ENCODE measurements around the gene ARNT2.

ARNT2 gene

GRCh38 chr15:80531796-80532195, 127.6 kb downstream of the ARNT2 start:
- no peak overlapping the region for H2AFZ ChIP-seq (ENCODE audit: low read length)
- H2BK5ac ChIP-seq (ENCODE audit: low read length), result no peak overlapping the region
- no peak overlapping the region for H3K9ac ChIP-seq (ENCODE audit: low read depth, low read length, poor library complexity)
- no peak for DNase-seq (ENCODE audit: low spot score)
- no peaks in the 10 kb centered on the region for H3K79me1 ChIP-seq (ENCODE audit: low read depth, low read length)
- H3K9me3 ChIP-seq (replicated peaks in 1 of 2; ENCODE audit: control insufficient read depth in 2 of 2, insufficient read depth in 1 of 2, low read depth in 1 of 2, low read length in 2 of 2), result peaks cover 7 to 25% of the 10 kb centered on the region in 2 donors
- H3K18ac ChIP-seq (ENCODE audit: low read length), result no peak overlapping the region
- H3K36me3 ChIP-seq (replicated peaks in 1 of 2; ENCODE audit: control insufficient read depth in 2 of 2, insufficient read depth in 2 of 2, low read length in 2 of 2), result peaks cover 5 to 61% of the 10 kb centered on the region in 2 donors
- no CpG with 5 or more reads among the region's 7 CpGs for WGBS, 2 donors (ENCODE audit: extremely low coverage in 2 of 2, insufficient read length in 2 of 2, insufficient replicate concordance in 1 of 2)
- no peak overlapping the region for H4K91ac ChIP-seq (ENCODE audit: low read depth, low read length, poor library complexity)
- no peaks in the 10 kb centered on the region for H3K27me3 ChIP-seq (ENCODE audit: control insufficient read depth in 3 of 3, insufficient read depth in 3 of 3, low read depth in 1 of 3, low read length in 3 of 3)
- H3K14ac ChIP-seq (ENCODE audit: low read length), result no peak overlapping the region
- no peak overlapping the region for H3K4me3 ChIP-seq (ENCODE audit: low read length in 2 of 2)
- no peak overlapping the region for H3K4me2 ChIP-seq (ENCODE audit: insufficient read depth, low read length, poor library complexity, severe bottlenecking)
- H3K27ac ChIP-seq (replicated peaks; ENCODE audit: low read length), result no peak overlapping the region
- no peak overlapping the region for H3K4ac ChIP-seq (ENCODE audit: low read length)
- H2BK120ac ChIP-seq (ENCODE audit: low read depth, low read length), result no peak overlapping the region
- no peak overlapping the region for H2BK15ac ChIP-seq (ENCODE audit: low read length)
- no peak overlapping the region for H2AK5ac ChIP-seq (ENCODE audit: low read depth, low read length)
- H4K8ac ChIP-seq (ENCODE audit: low read depth, low read length), result no peak overlapping the region
- H3K23ac ChIP-seq (ENCODE audit: low read depth, low read length, poor library complexity), result no peak overlapping the region
- H3K4me1 ChIP-seq (ENCODE audit: control insufficient read depth in 2 of 2, insufficient read depth in 1 of 2, low read depth in 1 of 2, low read length in 2 of 2), result no peaks in the 10 kb centered on the region
- H2BK12ac ChIP-seq (ENCODE audit: low read length), result no peak overlapping the region

- Histone ChIP-seq H3K4me2 (ENCODE audit: insufficient read depth, low read length, poor library complexity, severe bottlenecking) (no peak overlapping the region), H3K18ac (ENCODE audit: low read length) (no peak overlapping the region), H3K79me1 (ENCODE audit: low read depth, low read length) (no peaks in the 10 kb centered on the region), H3K27ac (replicated peaks; ENCODE audit: low read length) (no peak overlapping the region), H3K36me3 (replicated peaks in 1 of 2; ENCODE audit: control insufficient read depth in 2 of 2, insufficient read depth in 2 of 2, low read length in 2 of 2) (peaks cover 3 to 60% of the 10 kb centered on the region in 2 donors), H3K4me1 (ENCODE audit: control insufficient read depth in 2 of 2, insufficient read depth in 1 of 2, low read depth in 1 of 2, low read length in 2 of 2) (no peaks in the 10 kb centered on the region), H3K4ac (ENCODE audit: low read length) (no peak overlapping the region), H4K91ac (ENCODE audit: low read depth, low read length, poor library complexity) (no peak overlapping the region), H3K27me3 (ENCODE audit: control insufficient read depth in 3 of 3, insufficient read depth in 3 of 3, low read depth in 1 of 3, low read length in 3 of 3) (no peaks in the 10 kb centered on the region), H2AFZ (ENCODE audit: low read length) (no peak overlapping the region), H3K14ac (ENCODE audit: low read length) (no peak overlapping the region), H2BK120ac (ENCODE audit: low read depth, low read length) (no peak overlapping the region), H3K9ac (ENCODE audit: low read depth, low read length, poor library complexity) (no peak overlapping the region), H4K8ac (ENCODE audit: low read depth, low read length) (no peak overlapping the region), H3K23ac (ENCODE audit: low read depth, low read length, poor library complexity) (no peak overlapping the region), H2BK5ac (ENCODE audit: low read length) (no peak overlapping the region), H2BK12ac (ENCODE audit: low read length) (no peak overlapping the region), H2BK15ac (ENCODE audit: low read length) (no peak overlapping the region), H3K4me3 (ENCODE audit: low read length in 2 of 2) (no peak overlapping the region), H3K9me3 (replicated peaks in 1 of 2; ENCODE audit: control insufficient read depth in 2 of 2, insufficient read depth in 1 of 2, low read depth in 1 of 2, low read length in 2 of 2) (peaks cover 7 to 25% of the 10 kb centered on the region in 2 donors), H2AK5ac (ENCODE audit: low read depth, low read length) (no peak overlapping the region)
- WGBS, 2 donors (ENCODE audit: extremely low coverage in 2 of 2, insufficient read length in 2 of 2, insufficient replicate concordance in 1 of 2), result no CpG with 5 or more reads among the region's 4 CpGs
- DNase-seq (ENCODE audit: low spot score), result no peak
Observed at GRCh38 chr15:80533790-80534333, 129.7 kb downstream of the ARNT2 start.

DNA sequence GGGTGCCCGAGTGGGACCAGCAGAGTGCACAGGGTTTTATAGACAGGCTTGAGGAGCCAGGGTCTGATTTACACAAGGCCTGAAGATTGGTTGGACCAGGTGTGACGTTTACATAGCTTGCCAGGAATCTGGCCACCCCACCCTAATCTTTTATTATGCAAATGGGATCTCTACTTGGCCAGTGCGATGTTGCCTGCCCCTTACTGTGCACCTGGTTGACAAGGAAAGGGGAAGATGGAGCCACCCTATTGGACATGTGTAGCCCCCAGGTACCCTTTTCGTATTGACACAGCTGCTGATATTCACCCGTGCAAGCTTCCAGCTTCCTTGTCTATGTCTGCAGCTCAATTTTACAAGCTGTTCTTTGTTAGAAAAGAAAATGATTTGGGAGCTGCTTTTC, 132.0 kb downstream of the ARNT2 start:
- no peak overlapping the region for H2AK5ac ChIP-seq (ENCODE audit: low read depth, low read length)
- H3K18ac ChIP-seq (ENCODE audit: low read length), result no peak overlapping the region
- no peak overlapping the region for H3K4me2 ChIP-seq (ENCODE audit: insufficient read depth, low read length, poor library complexity, severe bottlenecking)
- no peak for DNase-seq (ENCODE audit: low spot score)
- H3K9ac ChIP-seq (ENCODE audit: low read depth, low read length, poor library complexity), result no peak overlapping the region
- H3K36me3 ChIP-seq (replicated peaks in 1 of 2; ENCODE audit: control insufficient read depth in 2 of 2, insufficient read depth in 2 of 2, low read length in 2 of 2), result peaks cover 0 to 58% of the 10 kb centered on the region in 2 donors
- no peak overlapping the region for H2BK120ac ChIP-seq (ENCODE audit: low read depth, low read length)
- H4K8ac ChIP-seq (ENCODE audit: low read depth, low read length), result no peak overlapping the region
- no peaks in the 10 kb centered on the region for H3K79me1 ChIP-seq (ENCODE audit: low read depth, low read length)
- H4K91ac ChIP-seq (ENCODE audit: low read depth, low read length, poor library complexity), result no peak overlapping the region
- H3K9me3 ChIP-seq (replicated peaks in 1 of 2; ENCODE audit: control insufficient read depth in 2 of 2, insufficient read depth in 1 of 2, low read depth in 1 of 2, low read length in 2 of 2), result peaks cover 7 to 29% of the 10 kb centered on the region in 2 donors
- H2AFZ ChIP-seq (ENCODE audit: low read length), result no peak overlapping the region
- H3K23ac ChIP-seq (ENCODE audit: low read depth, low read length, poor library complexity), result no peak overlapping the region
- H2BK5ac ChIP-seq (ENCODE audit: low read length), result no peak overlapping the region
- no peaks in the 10 kb centered on the region for H3K27me3 ChIP-seq (ENCODE audit: control insufficient read depth in 3 of 3, insufficient read depth in 3 of 3, low read depth in 1 of 3, low read length in 3 of 3)
- H3K27ac ChIP-seq (replicated peaks; ENCODE audit: low read length), result no peak overlapping the region
- no CpG with 5 or more reads among the region's 5 CpGs for WGBS, 2 donors (ENCODE audit: extremely low coverage in 2 of 2, insufficient read length in 2 of 2, insufficient replicate concordance in 1 of 2)
- H3K14ac ChIP-seq (ENCODE audit: low read length), result no peak overlapping the region
- no peak overlapping the region for H2BK12ac ChIP-seq (ENCODE audit: low read length)
- H2BK15ac ChIP-seq (ENCODE audit: low read length), result no peak overlapping the region
- H3K4ac ChIP-seq (ENCODE audit: low read length), result no peak overlapping the region
- no peaks in the 10 kb centered on the region for H3K4me1 ChIP-seq (ENCODE audit: control insufficient read depth in 2 of 2, insufficient read depth in 1 of 2, low read depth in 1 of 2, low read length in 2 of 2)
- no peak overlapping the region for H3K4me3 ChIP-seq (ENCODE audit: low read length in 2 of 2)

GRCh38 chr15:80536716-80537115, 132.5 kb downstream of the ARNT2 start:
- H3K27me3 ChIP-seq (ENCODE audit: control insufficient read depth in 3 of 3, insufficient read depth in 3 of 3, low read depth in 1 of 3, low read length in 3 of 3), result no peaks in the 10 kb centered on the region
- H4K91ac ChIP-seq (ENCODE audit: low read depth, low read length, poor library complexity), result no peak overlapping the region
- no peak overlapping the region for H2BK5ac ChIP-seq (ENCODE audit: low read length)
- no peak overlapping the region for H2BK120ac ChIP-seq (ENCODE audit: low read depth, low read length)
- H3K14ac ChIP-seq (ENCODE audit: low read length), result no peak overlapping the region
- H4K8ac ChIP-seq (ENCODE audit: low read depth, low read length), result no peak overlapping the region
- no peak overlapping the region for H2AK5ac ChIP-seq (ENCODE audit: low read depth, low read length)
- H3K36me3 ChIP-seq (replicated peaks in 1 of 2; ENCODE audit: control insufficient read depth in 2 of 2, insufficient read depth in 2 of 2, low read length in 2 of 2), result peaks cover 0 to 54% of the 10 kb centered on the region in 2 donors
- peaks cover 0 to 1% of the 10 kb centered on the region in 2 donors for H3K4me1 ChIP-seq (ENCODE audit: control insufficient read depth in 2 of 2, insufficient read depth in 1 of 2, low read depth in 1 of 2, low read length in 2 of 2)
- H3K4me3 ChIP-seq (ENCODE audit: low read length in 2 of 2), result peak overlapping the region in 1 of 2 donors; percentile 25
- no peak overlapping the region for H3K23ac ChIP-seq (ENCODE audit: low read depth, low read length, poor library complexity)
- no peak for DNase-seq (ENCODE audit: low spot score)
- H3K4me2 ChIP-seq (ENCODE audit: insufficient read depth, low read length, poor library complexity, severe bottlenecking), result no peak overlapping the region
- H2AFZ ChIP-seq (ENCODE audit: low read length), result no peak overlapping the region
- no peak overlapping the region for H3K27ac ChIP-seq (replicated peaks; ENCODE audit: low read length)
- H2BK12ac ChIP-seq (ENCODE audit: low read length), result no peak overlapping the region
- no peak overlapping the region for H3K4ac ChIP-seq (ENCODE audit: low read length)
- no CpG with 5 or more reads among the region's 2 CpGs for WGBS, 2 donors (ENCODE audit: extremely low coverage in 2 of 2, insufficient read length in 2 of 2, insufficient replicate concordance in 1 of 2)
- H2BK15ac ChIP-seq (ENCODE audit: low read length), result no peak overlapping the region
- H3K18ac ChIP-seq (ENCODE audit: low read length), result no peak overlapping the region
- H3K9me3 ChIP-seq (replicated peaks in 1 of 2; ENCODE audit: control insufficient read depth in 2 of 2, insufficient read depth in 1 of 2, low read depth in 1 of 2, low read length in 2 of 2), result peaks cover 7 to 29% of the 10 kb centered on the region in 2 donors
- H3K79me1 ChIP-seq (ENCODE audit: low read depth, low read length), result no peaks in the 10 kb centered on the region
- H3K9ac ChIP-seq (ENCODE audit: low read depth, low read length, poor library complexity), result no peak overlapping the region

All from neuronal stem cell (in vitro differentiated cells).